Measurements from ENCODE around the gene FBXW7.
"Not testable (repeated sequence)": the region's sequence is repeated elsewhere in the genome, so short reads cannot be mapped to it uniquely, and the experiment has no call there.

FBXW7 gene

DNA sequence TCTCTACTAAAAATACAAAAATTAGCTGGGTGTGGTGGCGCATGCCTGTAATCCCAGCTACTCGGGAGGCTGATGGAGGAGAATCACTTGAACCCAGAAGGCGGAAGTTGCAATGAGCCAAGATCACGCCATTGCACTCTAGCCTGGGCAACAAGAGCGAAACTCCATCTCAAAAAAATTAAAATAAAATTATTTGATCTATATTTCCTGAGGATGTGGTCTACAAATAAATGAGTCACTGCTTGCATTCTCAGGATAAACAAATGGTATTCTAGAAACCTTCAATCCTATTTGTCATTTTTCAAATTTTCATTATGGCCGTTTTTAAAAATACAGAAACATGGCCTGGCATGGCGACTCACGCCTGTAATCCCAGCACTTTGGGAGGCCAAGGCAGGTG is 8.6 kb upstream of the FBXW7 start:
- not testable (repeated sequence) for DNase-seq

DNA sequence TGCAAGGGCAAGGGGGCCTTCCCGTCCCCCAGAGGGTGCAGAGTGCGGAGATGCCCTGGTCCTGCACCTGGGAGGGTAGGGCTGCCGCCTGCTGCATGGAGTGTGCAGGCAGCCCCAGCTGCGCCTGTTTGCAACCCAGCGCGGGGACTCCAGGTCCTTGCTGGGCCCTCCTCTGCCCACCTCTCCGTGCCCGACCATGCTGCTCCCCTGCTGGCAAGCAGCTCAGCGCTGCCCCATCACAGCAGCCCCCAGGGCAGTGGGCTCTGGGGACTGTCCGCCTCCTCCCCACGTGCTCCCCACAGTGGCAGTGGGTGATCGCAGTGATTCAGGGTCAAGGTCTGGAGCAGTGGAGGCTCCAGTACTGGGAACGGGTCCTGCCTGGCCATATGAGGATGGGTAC is 5.0 kb upstream of the FBXW7 start:
- DNase-seq, result no peak

GRCh38 chr4:152540293-152540674 is 4.4 kb upstream of the FBXW7 start:
- no peak for DNase-seq

DNA sequence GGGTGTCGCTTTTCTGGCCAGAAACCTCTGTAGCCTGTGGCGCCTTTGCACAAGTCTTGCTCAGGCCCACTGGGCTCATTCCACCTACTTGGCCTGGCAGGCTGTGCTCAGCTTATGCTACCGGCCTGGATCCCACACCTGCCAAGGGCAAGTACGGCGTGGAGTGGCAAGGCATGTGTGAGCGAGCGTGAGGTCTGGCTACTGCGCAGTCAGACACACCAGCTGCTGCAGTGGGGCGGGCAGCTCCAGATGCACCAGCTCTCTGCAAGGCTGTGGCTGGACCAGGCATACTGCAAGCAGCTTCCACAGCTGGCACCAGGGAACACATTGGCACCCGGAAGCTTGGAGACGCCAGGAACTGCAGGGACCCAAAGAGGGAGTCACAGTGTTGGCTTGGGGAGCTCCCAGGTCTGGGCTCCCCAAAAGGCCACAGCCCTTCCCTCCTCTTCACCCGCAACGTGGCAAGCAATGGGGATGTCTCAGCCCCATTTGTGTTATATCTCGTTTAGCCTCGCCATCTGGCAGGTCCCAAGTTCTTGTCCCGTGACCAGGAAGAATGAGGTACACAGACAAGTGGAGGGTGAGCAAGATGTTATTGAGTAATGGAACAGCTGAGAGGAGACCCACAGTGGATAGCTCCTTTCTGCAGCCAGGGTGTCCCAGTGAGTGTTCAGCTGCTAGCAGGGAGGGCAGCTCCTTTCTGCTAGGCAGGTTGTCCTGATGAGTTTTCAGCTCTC is 3.8 kb upstream of the FBXW7 start:
- no peak for DNase-seq

- DNase-seq, result no peak
These were observed 2.0 kb upstream of the FBXW7 start for GRCh38 chr4:152537881-152538280.

GRCh38 chr4:152536545-152537182 is 772 bp upstream of the FBXW7 start:
- no peak for DNase-seq

DNA sequence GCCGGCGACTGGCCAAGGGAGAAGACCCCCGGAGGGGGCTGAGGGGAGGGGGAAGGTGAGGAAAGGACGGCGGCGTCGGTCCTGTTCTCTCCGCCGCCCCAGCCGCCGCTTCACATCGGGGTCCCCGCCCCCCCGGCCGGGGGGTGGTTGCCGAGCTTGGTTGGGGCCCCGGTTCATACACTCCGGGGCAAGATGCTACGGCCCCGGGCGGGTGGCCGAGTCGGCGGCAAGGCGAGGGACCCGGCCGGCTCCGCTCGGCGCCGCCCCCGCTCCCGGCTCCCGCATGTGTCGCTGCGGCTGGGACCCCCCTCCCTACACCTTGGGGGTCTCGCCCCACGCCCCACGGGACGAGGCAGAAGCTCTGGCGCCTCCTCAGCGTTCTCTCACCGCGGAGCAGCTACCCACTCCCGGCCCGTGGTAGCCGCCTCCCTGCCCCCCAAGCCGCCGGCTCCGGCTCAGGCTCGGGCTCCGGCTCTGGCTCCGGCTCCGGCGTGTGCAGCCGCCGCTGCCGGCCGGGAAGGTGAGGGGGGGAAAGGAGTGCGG is 461 bp downstream of the FBXW7 start:
- DNase-seq, result no peak

- no peak for DNase-seq
These were observed 1.1 kb downstream of the FBXW7 start for GRCh38 chr4:152534541-152535359.

- no peak for DNase-seq
These were observed 4.4 kb downstream of the FBXW7 start for GRCh38 chr4:152531479-152531878.

DNA sequence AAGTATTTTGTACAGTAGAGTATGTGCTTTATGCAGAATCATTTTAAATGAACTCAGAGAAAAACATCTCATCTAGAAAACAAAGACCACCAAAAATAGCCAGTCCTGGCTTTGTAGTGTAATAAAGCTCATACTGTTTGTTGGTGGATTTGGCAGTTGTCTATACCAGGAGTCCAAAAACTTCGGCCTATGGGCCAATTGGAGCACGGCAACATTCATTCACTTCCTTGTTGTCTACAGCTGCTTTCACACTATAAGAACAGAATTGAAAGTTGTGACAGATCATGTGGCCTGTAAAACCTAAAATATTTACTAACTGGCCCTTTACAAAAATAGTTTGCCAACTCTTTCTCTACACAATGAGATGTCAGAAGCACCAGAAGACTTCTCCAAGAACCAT is 5.3 kb downstream of the FBXW7 start:
- no peak for DNase-seq

GRCh38 chr4:152529880-152530279 is 6.0 kb downstream of the FBXW7 start:
- no peak for DNase-seq

- DNase-seq, result no peak
These were observed 7.8 kb downstream of the FBXW7 start for GRCh38 chr4:152528060-152528459.

DNA sequence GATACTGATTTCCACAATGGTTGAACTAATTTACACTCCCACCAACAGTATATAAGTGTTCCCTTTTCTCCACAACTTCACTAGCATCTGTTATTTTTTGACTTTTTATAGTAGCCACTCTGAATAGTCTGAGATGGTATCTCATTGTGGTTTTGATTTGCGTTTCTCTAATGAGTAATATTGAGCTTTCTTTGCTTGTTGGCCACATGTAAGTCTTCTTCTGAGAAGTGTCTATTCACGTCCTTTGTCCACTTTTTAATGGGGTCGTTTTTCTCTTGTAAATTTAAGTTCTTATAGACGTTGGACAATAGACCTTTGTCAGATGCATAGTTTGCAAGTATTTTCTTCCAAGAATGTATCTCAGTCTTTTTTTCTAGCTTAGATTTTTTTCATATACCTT is 10.0 kb downstream of the FBXW7 start:
- DNase-seq, result no peak

DNA sequence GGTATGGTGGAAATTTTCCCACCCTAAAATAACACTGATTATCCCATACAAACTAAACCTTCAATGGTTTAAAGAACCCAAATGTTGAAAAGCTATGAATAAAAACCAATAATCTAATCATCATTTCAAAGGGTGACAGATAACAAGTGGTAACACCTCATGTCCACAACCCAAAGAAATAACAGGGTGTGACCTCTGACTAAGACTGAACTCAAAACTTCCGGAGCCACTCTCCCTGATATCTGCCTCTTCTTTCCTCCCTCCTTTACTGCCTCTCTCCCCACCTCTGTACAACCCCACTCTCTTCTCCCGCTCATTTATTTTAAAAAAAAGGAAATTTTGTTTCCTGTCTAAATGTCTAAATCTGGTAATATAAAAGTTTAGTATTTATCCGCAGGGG is 11.5 kb downstream of the FBXW7 start:
- DNase-seq, result no peak

- no peak for DNase-seq
These were observed 12.2 kb downstream of the FBXW7 start for GRCh38 chr4:152523731-152524130.

GRCh38 chr4:152522754-152523153 is 13.1 kb downstream of the FBXW7 start:
- DNase-seq, result no peak

DNA sequence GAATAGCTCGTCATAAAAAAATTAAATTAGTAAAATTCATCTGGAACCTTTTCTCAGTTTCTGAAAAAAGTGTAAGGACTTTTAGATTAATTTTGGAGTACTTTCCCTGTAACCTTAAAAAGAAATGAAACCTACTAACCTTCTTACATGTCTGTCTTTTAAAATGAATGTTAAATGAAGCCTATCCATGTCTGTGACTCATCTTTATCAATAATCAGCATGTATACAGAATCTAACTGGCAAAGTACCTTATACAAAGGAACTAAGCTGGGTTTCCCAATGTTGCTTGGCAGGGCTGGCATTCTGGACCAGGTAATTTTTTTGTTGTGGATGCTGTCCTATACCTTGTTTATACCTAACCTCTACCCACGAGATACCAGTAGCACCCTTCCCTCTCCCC is 13.6 kb downstream of the FBXW7 start:
- DNase-seq, result no peak

DNA sequence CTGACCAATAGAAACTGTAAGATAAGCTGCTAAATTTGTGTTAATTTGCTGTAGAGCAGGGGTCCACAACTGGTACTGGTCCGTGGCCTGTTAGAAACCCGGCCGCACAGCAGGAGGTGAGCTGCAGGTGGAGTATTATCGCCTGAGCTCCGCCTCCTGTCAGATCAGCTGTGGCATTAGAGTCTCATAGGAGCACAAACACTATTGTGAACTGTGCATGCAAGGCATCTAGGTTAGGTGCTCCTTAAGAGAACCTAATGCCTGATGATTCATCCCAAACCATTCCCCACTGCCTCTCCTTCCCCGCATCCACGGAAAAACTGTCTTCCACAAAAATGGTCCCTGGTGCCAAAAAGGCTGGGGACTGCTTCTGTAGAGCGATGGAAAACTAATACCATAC is 19.7 kb downstream of the FBXW7 start:
- no peak for DNase-seq

DNA sequence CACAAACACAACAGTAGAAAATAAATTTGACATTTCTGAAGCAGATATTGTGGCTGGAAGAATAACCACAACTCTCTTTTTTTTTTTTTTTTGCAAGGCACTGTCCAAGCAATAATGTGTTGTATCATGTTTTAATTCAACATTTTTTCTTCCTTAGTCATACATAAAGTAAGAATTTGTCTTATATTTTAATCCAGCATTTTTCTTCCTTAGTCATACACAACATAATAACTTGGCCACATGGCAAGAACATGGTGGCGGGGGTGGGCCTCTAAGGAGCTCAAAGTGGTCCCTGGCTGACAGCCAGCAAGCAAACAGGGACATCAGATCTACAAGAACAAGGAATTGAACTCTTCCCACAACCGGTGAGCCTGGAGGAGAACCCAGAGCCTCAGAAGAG is 20.2 kb downstream of the FBXW7 start:
- DNase-seq, result peak; percentile 23

- no peak for DNase-seq
These were observed 21.5 kb downstream of the FBXW7 start for GRCh38 chr4:152514356-152514755.

DNA sequence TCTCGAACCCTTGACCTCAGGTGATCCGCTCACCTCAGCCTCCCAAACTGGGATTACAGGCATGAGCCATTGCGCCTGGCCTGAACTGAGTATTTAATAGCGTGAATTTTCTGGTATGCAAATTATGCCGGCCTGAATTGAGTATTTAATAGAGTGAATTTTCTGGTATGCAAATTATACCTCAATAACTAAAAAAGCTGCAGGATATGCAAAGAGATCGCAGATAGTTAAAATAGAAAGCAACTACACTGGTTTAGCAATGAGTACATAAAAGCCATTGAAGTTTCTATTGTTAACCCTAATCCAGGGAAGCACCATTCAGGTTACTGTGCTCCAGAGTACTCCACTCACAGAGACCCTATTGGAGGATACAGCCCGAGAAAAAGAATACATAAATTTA is 22.8 kb downstream of the FBXW7 start:
- DNase-seq, result no peak

DNA sequence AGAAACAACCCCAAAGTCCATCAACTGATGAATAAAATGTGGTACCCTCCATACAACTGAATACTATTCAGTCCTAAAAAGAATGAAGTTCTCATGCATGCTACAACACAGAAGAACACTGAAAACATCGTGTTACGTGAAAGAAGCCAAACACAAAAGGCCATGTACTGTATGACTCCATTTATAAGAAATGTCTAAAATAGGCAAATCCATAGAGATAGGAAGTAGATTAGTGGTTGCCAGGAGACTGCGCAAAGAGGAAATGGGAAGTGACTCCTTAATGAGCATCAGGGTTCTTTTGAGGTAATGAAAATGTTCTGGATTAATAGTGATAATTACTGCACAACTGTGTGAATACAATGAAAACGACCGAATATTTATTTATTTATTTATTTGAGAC is 23.4 kb downstream of the FBXW7 start:
- no peak for DNase-seq

DNA sequence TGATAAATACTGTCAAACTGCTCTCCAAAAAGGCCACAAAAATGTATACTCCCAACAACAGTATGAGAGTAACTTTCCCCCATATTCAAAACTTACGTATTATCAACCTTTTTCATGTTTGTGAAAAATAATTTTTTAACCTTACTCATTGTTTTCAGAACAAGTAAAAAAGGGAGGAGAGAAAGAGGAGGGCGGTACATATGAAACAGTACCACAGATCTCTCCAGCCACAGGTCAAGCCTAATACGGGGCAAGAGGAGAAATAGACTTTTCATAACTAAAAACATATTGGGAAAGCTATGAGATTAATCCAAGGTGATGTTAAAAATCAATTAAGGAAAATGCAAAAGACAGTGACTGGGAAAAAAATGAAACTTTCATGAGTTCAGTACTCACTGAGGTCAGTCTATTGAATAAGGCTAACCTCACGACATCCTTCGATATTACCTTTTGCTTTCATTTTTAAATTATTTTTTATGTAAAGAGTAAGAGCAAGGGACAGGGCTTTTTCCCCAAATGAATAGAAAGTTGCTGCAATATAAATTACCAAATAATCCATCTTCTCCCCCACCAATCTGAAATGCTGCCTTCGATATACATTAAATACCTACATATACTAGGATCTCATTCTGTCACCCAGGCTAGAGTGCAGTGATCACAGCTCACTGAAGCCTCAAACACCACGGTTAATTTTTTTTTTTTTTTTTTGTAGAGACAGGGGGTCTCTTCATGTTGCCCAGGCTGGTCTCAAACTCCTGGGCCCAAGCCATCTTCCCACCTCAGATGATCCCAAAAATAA is 25.3 kb downstream of the FBXW7 start:
- DNase-seq, result no peak
